WTC11 (cell line): Measurements from ENCODE around the gene TNFRSF11A.

Experiments used
- CREB1 ChIP-seq: sonication (generic); formaldehyde crosslinking; IDR thresholded peaks from 2 replicates; pipeline ENCODE4 v1.8.0; 2023; ENCODE audit warnings: mild to moderate bottlenecking, missing genetic modification reagents
- CTCF ChIP-seq: fragments of 200-600 bp; IDR thresholded peaks from 2 replicates; pipeline ENCODE4 v1.8.0; 2022; ENCODE audit warnings: antibody characterized with exemption
- ETV6 ChIP-seq: sonication (generic); formaldehyde crosslinking; IDR thresholded peaks from 2 replicates; pipeline ENCODE4 v1.8.1; 2022; ENCODE audit warnings: mild to moderate bottlenecking, missing genetic modification reagents
- MAX ChIP-seq: sonication (generic); formaldehyde crosslinking; IDR thresholded peaks from 2 replicates; pipeline ENCODE4 v1.8.0; 2022; ENCODE audit warnings: mild to moderate bottlenecking, missing genetic modification reagents
- ZNF232 ChIP-seq: sonication (generic); formaldehyde crosslinking; IDR thresholded peaks from 2 replicates; pipeline ENCODE4 v1.8.0; 2022; ENCODE audit warnings: mild to moderate bottlenecking, missing genetic modification reagents
- TF ChIP-seq, protein P1 (sequence below): sonication (generic); formaldehyde crosslinking; IDR thresholded peaks from 2 replicates; pipeline ENCODE4 v1.8.0; 2022; ENCODE audit warnings: mild to moderate bottlenecking, missing genetic modification reagents
- TF ChIP-seq, protein P2 (sequence below): sonication (generic); formaldehyde crosslinking; IDR thresholded peaks from 2 replicates; pipeline ENCODE4 v1.8.1; 2023; ENCODE audit warnings: mild to moderate bottlenecking, moderate library complexity, missing genetic modification reagents
- TF ChIP-seq, protein P3 (sequence below): sonication (generic); formaldehyde crosslinking; conservative IDR thresholded peaks from 2 replicates; pipeline ENCODE4 v1.8.1; 2023; ENCODE audit warnings: mild to moderate bottlenecking, low read depth, missing genetic modification reagents, moderate library complexity
- TF ChIP-seq, protein P4 (sequence below): sonication (generic); formaldehyde crosslinking; IDR thresholded peaks from 2 replicates; pipeline ENCODE4 v1.8.1; 2023; ENCODE audit warnings: mild to moderate bottlenecking, missing genetic modification reagents, borderline replicate concordance

DNA sequence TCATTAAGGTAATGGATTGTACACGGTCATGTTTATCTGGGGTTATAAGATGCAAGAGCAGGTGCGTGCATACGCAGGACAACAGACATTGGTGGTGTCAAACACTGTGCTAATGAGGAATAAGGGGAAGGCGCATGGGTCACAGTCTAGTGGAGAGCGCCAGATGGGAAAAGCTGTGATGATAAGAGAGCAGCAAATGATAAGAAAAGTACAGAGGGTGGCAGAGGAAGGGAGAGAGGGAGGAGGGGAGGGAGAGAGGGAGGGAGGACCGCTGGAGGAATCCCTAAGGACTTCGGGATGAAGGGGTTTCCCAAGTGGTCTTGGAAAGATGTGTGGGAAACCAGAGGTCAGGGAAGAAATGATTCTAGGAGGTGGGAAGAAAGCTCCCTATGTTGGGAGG, 2.9 kb downstream of the TNFRSF11A start:
- TF ChIP-seq, protein P1, sequence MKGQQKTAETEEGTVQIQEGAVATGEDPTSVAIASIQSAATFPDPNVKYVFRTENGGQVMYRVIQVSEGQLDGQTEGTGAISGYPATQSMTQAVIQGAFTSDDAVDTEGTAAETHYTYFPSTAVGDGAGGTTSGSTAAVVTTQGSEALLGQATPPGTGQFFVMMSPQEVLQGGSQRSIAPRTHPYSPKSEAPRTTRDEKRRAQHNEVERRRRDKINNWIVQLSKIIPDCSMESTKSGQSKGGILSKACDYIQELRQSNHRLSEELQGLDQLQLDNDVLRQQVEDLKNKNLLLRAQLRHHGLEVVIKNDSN (CRISPR knock-in tag), result no peak
- TF ChIP-seq, protein P2, sequence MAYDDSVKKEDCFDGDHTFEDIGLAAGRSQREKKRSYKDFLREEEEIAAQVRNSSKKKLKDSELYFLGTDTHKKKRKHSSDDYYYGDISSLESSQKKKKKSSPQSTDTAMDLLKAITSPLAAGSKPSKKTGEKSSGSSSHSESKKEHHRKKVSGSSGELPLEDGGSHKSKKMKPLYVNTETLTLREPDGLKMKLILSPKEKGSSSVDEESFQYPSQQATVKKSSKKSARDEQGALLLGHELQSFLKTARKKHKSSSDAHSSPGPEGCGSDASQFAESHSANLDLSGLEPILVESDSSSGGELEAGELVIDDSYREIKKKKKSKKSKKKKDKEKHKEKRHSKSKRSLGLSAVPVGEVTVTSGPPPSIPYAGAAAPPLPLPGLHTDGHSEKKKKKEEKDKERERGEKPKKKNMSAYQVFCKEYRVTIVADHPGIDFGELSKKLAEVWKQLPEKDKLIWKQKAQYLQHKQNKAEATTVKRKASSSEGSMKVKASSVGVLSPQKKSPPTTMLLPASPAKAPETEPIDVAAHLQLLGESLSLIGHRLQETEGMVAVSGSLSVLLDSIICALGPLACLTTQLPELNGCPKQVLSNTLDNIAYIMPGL (CRISPR knock-in tag), result no peak
- TF ChIP-seq CTCF, result no peak
- TF ChIP-seq ZNF232, result no peak
- TF ChIP-seq CREB1 (CRISPR knock-in tag), result no peak
- TF ChIP-seq MAX (CRISPR knock-in tag), result no peak
- no peak for TF ChIP-seq ETV6 (CRISPR knock-in tag)
- TF ChIP-seq, protein P3, sequence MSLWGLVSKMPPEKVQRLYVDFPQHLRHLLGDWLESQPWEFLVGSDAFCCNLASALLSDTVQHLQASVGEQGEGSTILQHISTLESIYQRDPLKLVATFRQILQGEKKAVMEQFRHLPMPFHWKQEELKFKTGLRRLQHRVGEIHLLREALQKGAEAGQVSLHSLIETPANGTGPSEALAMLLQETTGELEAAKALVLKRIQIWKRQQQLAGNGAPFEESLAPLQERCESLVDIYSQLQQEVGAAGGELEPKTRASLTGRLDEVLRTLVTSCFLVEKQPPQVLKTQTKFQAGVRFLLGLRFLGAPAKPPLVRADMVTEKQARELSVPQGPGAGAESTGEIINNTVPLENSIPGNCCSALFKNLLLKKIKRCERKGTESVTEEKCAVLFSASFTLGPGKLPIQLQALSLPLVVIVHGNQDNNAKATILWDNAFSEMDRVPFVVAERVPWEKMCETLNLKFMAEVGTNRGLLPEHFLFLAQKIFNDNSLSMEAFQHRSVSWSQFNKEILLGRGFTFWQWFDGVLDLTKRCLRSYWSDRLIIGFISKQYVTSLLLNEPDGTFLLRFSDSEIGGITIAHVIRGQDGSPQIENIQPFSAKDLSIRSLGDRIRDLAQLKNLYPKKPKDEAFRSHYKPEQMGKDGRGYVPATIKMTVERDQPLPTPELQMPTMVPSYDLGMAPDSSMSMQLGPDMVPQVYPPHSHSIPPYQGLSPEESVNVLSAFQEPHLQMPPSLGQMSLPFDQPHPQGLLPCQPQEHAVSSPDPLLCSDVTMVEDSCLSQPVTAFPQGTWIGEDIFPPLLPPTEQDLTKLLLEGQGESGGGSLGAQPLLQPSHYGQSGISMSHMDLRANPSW (CRISPR knock-in tag), result no peak
- TF ChIP-seq, protein P4, sequence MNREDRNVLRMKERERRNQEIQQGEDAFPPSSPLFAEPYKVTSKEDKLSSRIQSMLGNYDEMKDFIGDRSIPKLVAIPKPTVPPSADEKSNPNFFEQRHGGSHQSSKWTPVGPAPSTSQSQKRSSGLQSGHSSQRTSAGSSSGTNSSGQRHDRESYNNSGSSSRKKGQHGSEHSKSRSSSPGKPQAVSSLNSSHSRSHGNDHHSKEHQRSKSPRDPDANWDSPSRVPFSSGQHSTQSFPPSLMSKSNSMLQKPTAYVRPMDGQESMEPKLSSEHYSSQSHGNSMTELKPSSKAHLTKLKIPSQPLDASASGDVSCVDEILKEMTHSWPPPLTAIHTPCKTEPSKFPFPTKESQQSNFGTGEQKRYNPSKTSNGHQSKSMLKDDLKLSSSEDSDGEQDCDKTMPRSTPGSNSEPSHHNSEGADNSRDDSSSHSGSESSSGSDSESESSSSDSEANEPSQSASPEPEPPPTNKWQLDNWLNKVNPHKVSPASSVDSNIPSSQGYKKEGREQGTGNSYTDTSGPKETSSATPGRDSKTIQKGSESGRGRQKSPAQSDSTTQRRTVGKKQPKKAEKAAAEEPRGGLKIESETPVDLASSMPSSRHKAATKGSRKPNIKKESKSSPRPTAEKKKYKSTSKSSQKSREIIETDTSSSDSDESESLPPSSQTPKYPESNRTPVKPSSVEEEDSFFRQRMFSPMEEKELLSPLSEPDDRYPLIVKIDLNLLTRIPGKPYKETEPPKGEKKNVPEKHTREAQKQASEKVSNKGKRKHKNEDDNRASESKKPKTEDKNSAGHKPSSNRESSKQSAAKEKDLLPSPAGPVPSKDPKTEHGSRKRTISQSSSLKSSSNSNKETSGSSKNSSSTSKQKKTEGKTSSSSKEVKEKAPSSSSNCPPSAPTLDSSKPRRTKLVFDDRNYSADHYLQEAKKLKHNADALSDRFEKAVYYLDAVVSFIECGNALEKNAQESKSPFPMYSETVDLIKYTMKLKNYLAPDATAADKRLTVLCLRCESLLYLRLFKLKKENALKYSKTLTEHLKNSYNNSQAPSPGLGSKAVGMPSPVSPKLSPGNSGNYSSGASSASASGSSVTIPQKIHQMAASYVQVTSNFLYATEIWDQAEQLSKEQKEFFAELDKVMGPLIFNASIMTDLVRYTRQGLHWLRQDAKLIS (CRISPR knock-in tag), result no peak
